Keratinocyte (primary cell): Measurements from ENCODE around the gene AP3D1. TPM values are rescaled to one million over a fixed set of nuclear protein-coding genes. Genes with fewer than 3 reads are reported as not detected.

ENCODE experiments used
- DNase-seq: peaks from one replicate; pipeline ENCODE4 v3.0.0-alpha.2; 2011; ENCODE audit warnings: low read depth, missing footprints, low spot score
- FAIRE-seq: peaks from 2 replicates; lab custom pipeline; 2011; peaks lifted over from hg19 to GRCh38; lab: Jason Lieb, UNC
- H2AFZ ChIP-seq: 2 replicates; pipeline ENCODE4 v1.6.0; 2012; ENCODE audit warnings: low read length, control low read depth, inconsistent platforms; ENCODE audit not compliant: control insufficient read depth
- H3K27ac ChIP-seq: 2 replicates; pipeline ENCODE4 v1.5.1; 2011; ENCODE audit warnings: low read length; ENCODE audit not compliant: control insufficient read depth, insufficient read depth
- H3K27me3 ChIP-seq: 3 replicates; pipeline ENCODE4 v1.6.0; 2011; ENCODE audit warnings: low read length; ENCODE audit not compliant: control insufficient read depth, insufficient read depth; ENCODE audit errors: extremely low read depth
- H3K36me3 ChIP-seq, 2 experiments: 2 replicates in 1 of 2; 3 replicates in 1 of 2; pipeline ENCODE4 v1.5.1; 2011; ENCODE audit warnings: low read length in 2 of 2, mild to moderate bottlenecking in 1 of 2; ENCODE audit not compliant: control insufficient read depth in 2 of 2, insufficient read depth in 2 of 2; ENCODE audit errors: extremely low read depth in 1 of 2
- H3K4me1 ChIP-seq: 3 replicates; pipeline ENCODE4 v1.5.1; 2011; ENCODE audit warnings: low read length; ENCODE audit not compliant: control insufficient read depth, insufficient read depth; ENCODE audit errors: extremely low read depth
- H3K4me2 ChIP-seq: 3 replicates; pipeline ENCODE4 v1.6.0; 2011; ENCODE audit warnings: low read depth, low read length; ENCODE audit not compliant: control insufficient read depth, insufficient read depth; ENCODE audit errors: extremely low read depth
- H3K4me3 ChIP-seq, 3 experiments: fragments of 200-600 bp in 1 of 3; sonication (generic) in 1 of 3; 2 replicates in 2 of 3; 3 replicates in 1 of 3; pipeline ENCODE4 v1.5.1; 2011 to 2016; ENCODE audit warnings: low read length in 3 of 3, mild to moderate bottlenecking in 3 of 3, control low read depth in 2 of 3, inconsistent platforms in 1 of 3, low read depth in 1 of 3, mixed read lengths in 1 of 3, mixed run types in 1 of 3, moderate library complexity in 1 of 3; ENCODE audit not compliant: control insufficient read depth in 2 of 3, insufficient read depth in 2 of 3; ENCODE audit errors: extremely low read depth in 1 of 3
- H3K79me2 ChIP-seq: 2 replicates; pipeline ENCODE4 v1.6.0; 2012; ENCODE audit warnings: low read length; ENCODE audit not compliant: control insufficient read depth, insufficient read depth
- H3K9ac ChIP-seq: 3 replicates; pipeline ENCODE4 v1.6.0; 2011; ENCODE audit warnings: low read length; ENCODE audit not compliant: control insufficient read depth, insufficient read depth; ENCODE audit errors: extremely low read depth
- H3K9me1 ChIP-seq: 3 replicates; pipeline ENCODE4 v1.6.0; 2011; ENCODE audit warnings: low read length; ENCODE audit not compliant: control insufficient read depth, insufficient read depth; ENCODE audit errors: extremely low read depth
- H3K9me3 ChIP-seq: 2 replicates; pipeline ENCODE4 v1.5.1; 2012; ENCODE audit warnings: low read depth, low read length; ENCODE audit not compliant: control insufficient read depth
- H4K20me1 ChIP-seq: 3 replicates; pipeline ENCODE4 v1.6.0; 2011; ENCODE audit warnings: low read length; ENCODE audit not compliant: control insufficient read depth, insufficient read depth; ENCODE audit errors: extremely low read depth
- EZH2 ChIP-seq: IDR thresholded peaks from one replicate; pipeline ENCODE4 v1.6.1; 2012; ENCODE audit warnings: inconsistent platforms, mild to moderate bottlenecking, low read length, moderate library complexity
- dilution Hi-C: fragments of 300-500 bp; cut with MboI; formaldehyde crosslinking; loops from one replicate; pipeline ENCODE4 v1.7.0; 2020; ENCODE audit warnings: low sequenced_read_pairs; ENCODE audit not compliant: extremely low pct_ligation_motif_present
- polyA plus RNA-seq, 5 experiments: library from polyadenylated mRNA; depleted of rRNA in 3 of 5; stranded (reverse) in 3 of 5; stranded (forward) in 1 of 5; unstranded in 1 of 5; fragments of >200 nt; gene quantifications; 1 replicate in 1 of 5; 2 replicates in 3 of 5; 3 replicates in 1 of 5; pipeline versions ENCODE4 v1.2.1 to v1.2.3, GENCODE V29; 2011 to 2012; ENCODE audit warnings: missing spikeins in 2 of 5, low read depth in 1 of 5, low replicate concordance in 1 of 5
- TF ChIP-seq, protein P1 (sequence below), 3 experiments: IDR thresholded peaks in 1 of 3; conservative IDR thresholded peaks in 1 of 3; optimal IDR thresholded peaks in 1 of 3; 2 replicates in 2 of 3; 3 replicates in 1 of 3; pipeline versions ENCODE3 to v1.5.1; 2011; ENCODE audit warnings: low read length in 3 of 3, mild to moderate bottlenecking in 3 of 3, moderate library complexity in 2 of 3, control low read depth in 1 of 3, inconsistent platforms in 1 of 3; ENCODE audit not compliant: insufficient read depth in 2 of 3; ENCODE audit errors: extremely low read depth in 1 of 3

AP3D1 gene
- polyA plus RNA-seq, 1 donor (not counting 4 experiments of a cell fraction or from before 2014, with no cell fraction given) = 56.1 TPM

DNA sequence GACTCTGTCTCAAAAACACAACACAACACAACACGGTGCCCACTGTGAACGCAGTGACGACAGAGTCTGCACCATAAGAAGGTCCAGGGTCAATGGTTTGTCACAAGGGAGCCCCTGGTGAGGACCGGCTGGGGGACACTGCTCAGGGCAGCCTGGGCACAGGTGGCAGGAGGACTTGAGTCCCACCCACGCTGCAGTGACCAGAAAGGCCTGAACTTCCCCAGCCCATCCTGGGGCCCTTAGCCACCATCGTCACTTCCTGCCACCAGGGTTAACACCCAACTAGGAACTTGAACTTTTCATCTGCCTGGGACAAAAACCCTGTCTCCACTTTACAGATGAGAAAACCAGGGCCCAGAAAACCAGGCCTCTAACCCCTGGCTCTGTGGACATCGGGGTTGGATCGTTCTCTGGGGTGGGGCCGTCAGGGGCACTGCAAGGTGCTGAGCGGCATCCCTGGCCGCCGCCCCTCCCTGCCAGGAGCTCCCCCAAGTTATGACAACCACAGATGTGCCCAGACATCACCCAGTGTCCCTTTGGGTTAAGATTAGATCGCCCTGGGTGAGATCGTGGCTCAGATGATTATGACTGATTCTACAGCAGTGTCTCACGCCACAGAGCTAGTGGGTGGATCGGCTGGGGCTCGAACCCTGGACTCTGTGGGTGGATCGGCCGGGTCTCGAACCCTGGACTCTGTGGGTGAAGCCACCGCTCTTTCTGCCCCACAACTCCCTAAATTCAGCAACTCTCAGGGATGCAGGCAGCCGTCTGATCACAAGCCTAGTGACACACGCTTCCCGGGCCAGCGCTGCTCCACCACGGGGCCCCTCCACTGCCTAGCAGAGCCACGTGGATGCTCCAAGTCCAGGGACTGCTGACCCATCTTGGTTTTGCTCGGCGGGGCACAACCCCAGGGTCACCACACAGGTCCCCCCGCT is 69.2 kb downstream of the AP3D1 start:
- dilution Hi-C loops = no loop called here
- H2AFZ ChIP-seq = no peak overlapping the region
- FAIRE-seq = no peak
- H3K27me3 ChIP-seq = no peaks in the 10 kb centered on the region
- peaks cover 36% of the 10 kb centered on the region for H3K79me2 ChIP-seq
- DNase-seq = no peak
- no peak overlapping the region for H3K9ac ChIP-seq
- H3K9me3 ChIP-seq = no peaks in the 10 kb centered on the region
- H3K27ac ChIP-seq = no peak overlapping the region
- H3K4me2 ChIP-seq = no peak overlapping the region
- H3K4me3 ChIP-seq = no peak overlapping the region
- no peaks in the 10 kb centered on the region for H3K9me1 ChIP-seq
- H4K20me1 ChIP-seq = no peaks in the 10 kb centered on the region
- TF ChIP-seq, protein P1, sequence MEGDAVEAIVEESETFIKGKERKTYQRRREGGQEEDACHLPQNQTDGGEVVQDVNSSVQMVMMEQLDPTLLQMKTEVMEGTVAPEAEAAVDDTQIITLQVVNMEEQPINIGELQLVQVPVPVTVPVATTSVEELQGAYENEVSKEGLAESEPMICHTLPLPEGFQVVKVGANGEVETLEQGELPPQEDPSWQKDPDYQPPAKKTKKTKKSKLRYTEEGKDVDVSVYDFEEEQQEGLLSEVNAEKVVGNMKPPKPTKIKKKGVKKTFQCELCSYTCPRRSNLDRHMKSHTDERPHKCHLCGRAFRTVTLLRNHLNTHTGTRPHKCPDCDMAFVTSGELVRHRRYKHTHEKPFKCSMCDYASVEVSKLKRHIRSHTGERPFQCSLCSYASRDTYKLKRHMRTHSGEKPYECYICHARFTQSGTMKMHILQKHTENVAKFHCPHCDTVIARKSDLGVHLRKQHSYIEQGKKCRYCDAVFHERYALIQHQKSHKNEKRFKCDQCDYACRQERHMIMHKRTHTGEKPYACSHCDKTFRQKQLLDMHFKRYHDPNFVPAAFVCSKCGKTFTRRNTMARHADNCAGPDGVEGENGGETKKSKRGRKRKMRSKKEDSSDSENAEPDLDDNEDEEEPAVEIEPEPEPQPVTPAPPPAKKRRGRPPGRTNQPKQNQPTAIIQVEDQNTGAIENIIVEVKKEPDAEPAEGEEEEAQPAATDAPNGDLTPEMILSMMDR (optimal IDR thresholded peaks at IDR 0.05 in 1 of 3, IDR thresholded peaks at IDR 0.05 in 1 of 3, conservative IDR thresholded peaks at IDR 0.05 in 1 of 3; ENCODE audit: extremely low read depth in 1 of 3, insufficient read depth in 2 of 3, low read length in 3 of 3) = no peak
- no peak for TF ChIP-seq EZH2
- H3K4me1 ChIP-seq = peaks cover 41% of the 10 kb centered on the region
- peaks cover 21% of the 10 kb centered on the region in 2 experiments for H3K36me3 ChIP-seq

DNA sequence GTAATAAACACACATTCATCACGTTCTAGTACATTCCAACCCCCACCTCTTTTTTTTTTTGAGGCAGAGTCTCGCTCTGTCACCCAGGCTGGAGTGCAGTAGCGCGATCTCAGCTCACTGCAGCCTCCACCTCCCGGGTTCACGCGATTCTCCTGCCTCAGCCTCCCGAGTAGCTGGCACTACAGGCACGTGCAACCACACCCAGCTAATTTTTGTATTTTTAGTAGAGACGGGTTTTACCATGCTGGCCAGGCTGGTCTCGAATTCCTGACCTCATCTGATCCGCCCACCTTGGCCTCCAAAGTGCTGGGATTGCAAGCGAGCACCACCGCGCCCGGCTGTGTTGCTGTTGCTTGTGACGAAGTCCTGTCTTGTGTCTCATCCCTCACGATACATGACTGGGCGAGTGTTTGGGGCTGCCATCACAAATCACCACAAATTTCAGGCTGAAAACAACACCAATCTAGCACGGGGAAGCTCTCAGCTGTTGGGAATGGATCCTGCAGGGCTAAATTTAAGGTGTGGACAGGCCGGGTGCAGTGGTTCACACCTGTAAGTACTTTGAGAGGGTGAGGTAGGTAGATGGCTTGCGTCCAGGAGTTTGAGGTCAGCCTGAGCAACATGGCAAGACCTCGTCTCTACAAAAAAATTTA is 70.9 kb downstream of the AP3D1 start:
- peaks cover 22 to 33% of the 10 kb centered on the region in 2 experiments for H3K36me3 ChIP-seq
- H3K9ac ChIP-seq = no peak overlapping the region

More for the DNA sequence above, 70.9 kb downstream of the AP3D1 start:
- Histone ChIP-seq H4K20me1 (no peaks in the 10 kb centered on the region), H2AFZ (no peak overlapping the region), H3K4me3 (peak overlapping the region in 1 of 3 experiments; percentile 13), H3K9me3 (no peaks in the 10 kb centered on the region), H3K27ac (peak overlapping the region; percentile 52), H3K79me2 (peaks cover 38% of the 10 kb centered on the region), H3K4me1 (peaks cover 30% of the 10 kb centered on the region), H3K27me3 (no peaks in the 10 kb centered on the region), H3K9me1 (no peaks in the 10 kb centered on the region), H3K4me2 (peak overlapping the region; percentile 22)
- dilution Hi-C loops = no loop called here
- TF ChIP-seq, protein P1 (optimal IDR thresholded peaks at IDR 0.05 in 1 of 3, IDR thresholded peaks at IDR 0.05 in 1 of 3, conservative IDR thresholded peaks at IDR 0.05 in 1 of 3; ENCODE audit: extremely low read depth in 1 of 3, insufficient read depth in 2 of 3, low read length in 3 of 3) = no peak
- no peak for TF ChIP-seq EZH2
- FAIRE-seq (peak; percentile 75), DNase-seq (no peak)
